ENCODE measurements around the gene CSF2. TPM values are rescaled to one million over a fixed set of nuclear protein-coding genes. Genes with fewer than 3 reads are reported as not detected.
A peak's percentile ranks its signal among the peaks of the same experiment; 100 is the strongest.

Gene CSF2
- 100 to 1,000 TPM; 393 to 409 TPM for total RNA-seq
- polyA plus RNA-seq: not detected

- Histone ChIP-seq H3K36me3 (ENCODE audit: insufficient read depth, low read length) (no peaks in the 10 kb centered on the region), H3K4me3 (ENCODE audit: low read length) (no peak within 1 kb of the TSS), H3K9me3 (ENCODE audit: low read length) (no peaks in the 10 kb centered on the region), H3K27me3 (ENCODE audit: insufficient read depth, low read length, poor library complexity, severe bottlenecking) (no peaks in the 10 kb centered on the region), H3K27ac (ENCODE audit: low read depth, low read length) (no peak within 1 kb of the TSS), H3K4me1 (ENCODE audit: insufficient read depth, low read length) (peaks cover 12% of the 10 kb centered on the region)
- no peaks in the 10 kb centered on the region for H3K9me3 Mint-ChIP-seq
- H3K27me3 Mint-ChIP-seq: no peaks in the 10 kb centered on the region
- ChIA-PET CTCF (interaction anchor here (0.9 to 3.0 kb wide), 4 partner anchors 8 to 165 kb away, joined by 3 to 18 read pairs (median 3); no protein-coding TSS in a partner anchor), POLR2A (no interaction called here)
- H3K27ac Mint-ChIP-seq: peak within 1 kb of the TSS in 4 of 8 donors; percentile 11 to 52 (median 30)
- no peak within 1 kb of the TSS for H3K4me3 Mint-ChIP-seq
- DNase-seq: no peak
- peaks cover 0 to 1% (median 0%) of the 10 kb centered on the region in 3 donors for H3K36me3 Mint-ChIP-seq
- H3K4me1 Mint-ChIP-seq: peaks cover 21 to 76% (median 42%) of the 10 kb centered on the region in 3 donors
Measured at GRCh38 chr5:132073231-132074013, at the start of gene CSF2. CSF2 (plus strand) TSS chr5:132073789; CDS start chr5:132073824, 35 bp downstream.

GRCh38 chr5:132024117-132024435 is 49.5 kb upstream of the CSF2 start:
- no peaks in the 10 kb centered on the region for H3K36me3 ChIP-seq (ENCODE audit: insufficient read depth, low read length)
- no peaks in the 10 kb centered on the region for H3K9me3 ChIP-seq (ENCODE audit: low read length)
- POLR2A ChIA-PET: no interaction called here
- no peaks in the 10 kb centered on the region for H3K27me3 Mint-ChIP-seq
- no peaks in the 10 kb centered on the region for H3K36me3 Mint-ChIP-seq
- H3K4me1 Mint-ChIP-seq: peaks cover 21 to 39% (median 31%) of the 10 kb centered on the region in 3 donors
- CTCF ChIA-PET: interaction anchor here (1.2 kb wide), 1 partner anchor 41 kb away, joined by 3 read pairs; no protein-coding TSS in a partner anchor
- H3K4me3 ChIP-seq (ENCODE audit: low read length): no peak overlapping the region
- H3K27ac ChIP-seq (ENCODE audit: low read depth, low read length): no peak overlapping the region
- no peaks in the 10 kb centered on the region for H3K27me3 ChIP-seq (ENCODE audit: insufficient read depth, low read length, poor library complexity, severe bottlenecking)
- H3K27ac Mint-ChIP-seq: no peak overlapping the region
- no peak overlapping the region for H3K4me3 Mint-ChIP-seq
- H3K4me1 ChIP-seq (ENCODE audit: insufficient read depth, low read length): peaks cover 52% of the 10 kb centered on the region
- DNase-seq: no peak
- H3K9me3 Mint-ChIP-seq: no peaks in the 10 kb centered on the region

- H3K9me3 ChIP-seq (ENCODE audit: low read length): no peaks in the 10 kb centered on the region
- Mint-ChIP-seq H3K4me1 (peaks cover 13 to 32% (median 22%) of the 10 kb centered on the region in 3 donors), H3K9me3 (no peaks in the 10 kb centered on the region), H3K27ac (no peak overlapping the region), H3K4me3 (no peak overlapping the region), H3K36me3 (no peaks in the 10 kb centered on the region), H3K27me3 (peaks cover 4 to 5% of the 10 kb centered on the region in 2 donors)
- no peaks in the 10 kb centered on the region for H3K36me3 ChIP-seq (ENCODE audit: insufficient read depth, low read length)
- H3K4me1 ChIP-seq (ENCODE audit: insufficient read depth, low read length): peaks cover 44% of the 10 kb centered on the region
- ChIA-PET POLR2A (no interaction called here), CTCF (interaction anchor here (0.7 to 1.2 kb wide), 2 partner anchors 38 to 40 kb away, joined by 3 read pairs; no protein-coding TSS in a partner anchor)
- H3K4me3 ChIP-seq (ENCODE audit: low read length): no peak overlapping the region
- no peak for DNase-seq
- no peaks in the 10 kb centered on the region for H3K27me3 ChIP-seq (ENCODE audit: insufficient read depth, low read length, poor library complexity, severe bottlenecking)
- no peak overlapping the region for H3K27ac ChIP-seq (ENCODE audit: low read depth, low read length)
Measured at GRCh38 chr5:132024789-132025402, 48.7 kb upstream of the CSF2 start.

GRCh38 chr5:132025403-132025971 is 48.1 kb upstream of the CSF2 start:
- Histone ChIP-seq H3K27ac (ENCODE audit: low read depth, low read length) (no peak overlapping the region), H3K4me3 (ENCODE audit: low read length) (no peak overlapping the region), H3K4me1 (ENCODE audit: insufficient read depth, low read length) (peaks cover 38% of the 10 kb centered on the region), H3K27me3 (ENCODE audit: insufficient read depth, low read length, poor library complexity, severe bottlenecking) (no peaks in the 10 kb centered on the region), H3K36me3 (ENCODE audit: insufficient read depth, low read length) (no peaks in the 10 kb centered on the region), H3K9me3 (ENCODE audit: low read length) (no peaks in the 10 kb centered on the region)
- CTCF ChIA-PET: interaction anchor here (0.7 kb wide), 1 partner anchor 38 kb away, joined by 3 read pairs; no protein-coding TSS in a partner anchor
- H3K27me3 Mint-ChIP-seq: peaks cover 5 to 7% of the 10 kb centered on the region in 2 donors
- peaks cover 0 to 1% (median 0%) of the 10 kb centered on the region in 3 donors for H3K36me3 Mint-ChIP-seq
- no peaks in the 10 kb centered on the region for H3K9me3 Mint-ChIP-seq
- no peak overlapping the region for H3K4me3 Mint-ChIP-seq
- DNase-seq: no peak
- H3K27ac Mint-ChIP-seq: no peak overlapping the region
- H3K4me1 Mint-ChIP-seq: peaks cover 7 to 26% (median 16%) of the 10 kb centered on the region in 3 donors
- POLR2A ChIA-PET: no interaction called here

GRCh38 chr5:132026516-132027008 is 47.0 kb upstream of the CSF2 start:
- Histone ChIP-seq H3K27me3 (ENCODE audit: insufficient read depth, low read length, poor library complexity, severe bottlenecking) (no peaks in the 10 kb centered on the region), H3K27ac (ENCODE audit: low read depth, low read length) (no peak overlapping the region), H3K36me3 (ENCODE audit: insufficient read depth, low read length) (no peaks in the 10 kb centered on the region), H3K4me3 (ENCODE audit: low read length) (no peak overlapping the region), H3K9me3 (ENCODE audit: low read length) (no peaks in the 10 kb centered on the region), H3K4me1 (ENCODE audit: insufficient read depth, low read length) (peaks cover 32% of the 10 kb centered on the region)
- Mint-ChIP-seq H3K4me3 (peak overlapping the region; percentile 19 to 67 (median 32)), H3K27me3 (peaks cover 5 to 7% of the 10 kb centered on the region in 2 donors), H3K36me3 (peaks cover 0 to 3% (median 0%) of the 10 kb centered on the region in 3 donors), H3K27ac (peak overlapping the region in 2 of 8 donors; percentile 26 to 76), H3K9me3 (no peaks in the 10 kb centered on the region), H3K4me1 (peaks cover 0 to 16% (median 9%) of the 10 kb centered on the region in 3 donors)
- ChIA-PET CTCF (no interaction called here), POLR2A (interaction anchor here (0.6 kb wide), 1 partner anchor 26 kb away, joined by 6 read pairs; no protein-coding TSS in a partner anchor)
- DNase-seq: peak in 4 of 5 donors; percentile 48 to 81 (median 64)

- no peak for DNase-seq
- Mint-ChIP-seq H3K9me3 (no peaks in the 10 kb centered on the region), H3K27ac (peak overlapping the region in 2 of 8 donors; percentile 26 to 76), H3K27me3 (peaks cover 5 to 11% of the 10 kb centered on the region in 2 donors), H3K4me3 (peak overlapping the region; percentile 19 to 76 (median 57)), H3K4me1 (peaks cover 0 to 14% (median 9%) of the 10 kb centered on the region in 3 donors), H3K36me3 (peaks cover 0 to 3% (median 0%) of the 10 kb centered on the region in 3 donors)
- H3K36me3 ChIP-seq (ENCODE audit: insufficient read depth, low read length): no peaks in the 10 kb centered on the region
- no peak overlapping the region for H3K4me3 ChIP-seq (ENCODE audit: low read length)
- H3K9me3 ChIP-seq (ENCODE audit: low read length): no peaks in the 10 kb centered on the region
- POLR2A ChIA-PET: interaction anchor here (0.6 kb wide), 1 partner anchor 27 kb away, joined by 6 read pairs; no protein-coding TSS in a partner anchor
- H3K4me1 ChIP-seq (ENCODE audit: insufficient read depth, low read length): peaks cover 32% of the 10 kb centered on the region
- H3K27me3 ChIP-seq (ENCODE audit: insufficient read depth, low read length, poor library complexity, severe bottlenecking): no peaks in the 10 kb centered on the region
- no peak overlapping the region for H3K27ac ChIP-seq (ENCODE audit: low read depth, low read length)
- CTCF ChIA-PET: no interaction called here
Measured at GRCh38 chr5:132027027-132027426, 46.6 kb upstream of the CSF2 start.

GRCh38 chr5:132029609-132030330 is 43.8 kb upstream of the CSF2 start:
- peak overlapping the region in 5 of 8 donors; percentile 47 to 82 (median 70) for H3K27ac Mint-ChIP-seq
- Histone ChIP-seq H3K27ac (ENCODE audit: low read depth, low read length) (no peak overlapping the region), H3K9me3 (ENCODE audit: low read length) (no peaks in the 10 kb centered on the region), H3K36me3 (ENCODE audit: insufficient read depth, low read length) (no peaks in the 10 kb centered on the region), H3K27me3 (ENCODE audit: insufficient read depth, low read length, poor library complexity, severe bottlenecking) (no peaks in the 10 kb centered on the region), H3K4me1 (ENCODE audit: insufficient read depth, low read length) (peaks cover 32% of the 10 kb centered on the region), H3K4me3 (ENCODE audit: low read length) (no peak overlapping the region)
- ChIA-PET CTCF (interaction anchor here (1.5 kb wide), 1 partner anchor 22 kb away, joined by 4 read pairs; no protein-coding TSS in a partner anchor), POLR2A (no interaction called here)
- H3K9me3 Mint-ChIP-seq: peaks cover 4 to 16% (median 13%) of the 10 kb centered on the region in 5 donors
- H3K4me3 Mint-ChIP-seq: no peak overlapping the region
- H3K27me3 Mint-ChIP-seq: peaks cover 7 to 21% of the 10 kb centered on the region in 2 donors
- no peaks in the 10 kb centered on the region for H3K4me1 Mint-ChIP-seq
- peaks cover 0 to 21% (median 2%) of the 10 kb centered on the region in 3 donors for H3K36me3 Mint-ChIP-seq
- no peak for DNase-seq
